ENCODE results near the gene BRINP2. TPM values are rescaled to one million over a fixed set of nuclear protein-coding genes. Genes with fewer than 3 reads are reported as not detected.

Gene BRINP2
- total and polyA plus RNA-seq, 11 donors, result 0.11 to 1.2 (median 0.19) TPM

GRCh38 chr1:177209357-177209756, 38.6 kb downstream of the BRINP2 start:
- Histone ChIP-seq H3K4me3 (no peak overlapping the region), H3K9me3 (no peaks in the 10 kb centered on the region), H3K4me1 (peaks cover 0 to 35% (median 9%) of the 10 kb centered on the region in 12 donors), H3K27me3 (no peaks in the 10 kb centered on the region), H3K36me3 (no peaks in the 10 kb centered on the region), H3K27ac (peak overlapping the region in 6 of 12 donors; percentile 2 to 49 (median 32))
- 23 to 37% (median 28%) methylated on average over 3 of the region's 3 CpGs for WGBS, 4 donors
- peak; percentile 80 to 94 (median 88) for ATAC-seq
- peak; percentile 47 to 90 (median 67) for DNase-seq
- TF ChIP-seq POLR2A (IDR thresholded peaks at IDR 0.05), result no peak
- TF ChIP-seq, protein P1, sequence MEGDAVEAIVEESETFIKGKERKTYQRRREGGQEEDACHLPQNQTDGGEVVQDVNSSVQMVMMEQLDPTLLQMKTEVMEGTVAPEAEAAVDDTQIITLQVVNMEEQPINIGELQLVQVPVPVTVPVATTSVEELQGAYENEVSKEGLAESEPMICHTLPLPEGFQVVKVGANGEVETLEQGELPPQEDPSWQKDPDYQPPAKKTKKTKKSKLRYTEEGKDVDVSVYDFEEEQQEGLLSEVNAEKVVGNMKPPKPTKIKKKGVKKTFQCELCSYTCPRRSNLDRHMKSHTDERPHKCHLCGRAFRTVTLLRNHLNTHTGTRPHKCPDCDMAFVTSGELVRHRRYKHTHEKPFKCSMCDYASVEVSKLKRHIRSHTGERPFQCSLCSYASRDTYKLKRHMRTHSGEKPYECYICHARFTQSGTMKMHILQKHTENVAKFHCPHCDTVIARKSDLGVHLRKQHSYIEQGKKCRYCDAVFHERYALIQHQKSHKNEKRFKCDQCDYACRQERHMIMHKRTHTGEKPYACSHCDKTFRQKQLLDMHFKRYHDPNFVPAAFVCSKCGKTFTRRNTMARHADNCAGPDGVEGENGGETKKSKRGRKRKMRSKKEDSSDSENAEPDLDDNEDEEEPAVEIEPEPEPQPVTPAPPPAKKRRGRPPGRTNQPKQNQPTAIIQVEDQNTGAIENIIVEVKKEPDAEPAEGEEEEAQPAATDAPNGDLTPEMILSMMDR (IDR thresholded peaks at IDR 0.05), result no peak
- intact Hi-C loops (cut with DNase I), result no loop called here

DNA sequence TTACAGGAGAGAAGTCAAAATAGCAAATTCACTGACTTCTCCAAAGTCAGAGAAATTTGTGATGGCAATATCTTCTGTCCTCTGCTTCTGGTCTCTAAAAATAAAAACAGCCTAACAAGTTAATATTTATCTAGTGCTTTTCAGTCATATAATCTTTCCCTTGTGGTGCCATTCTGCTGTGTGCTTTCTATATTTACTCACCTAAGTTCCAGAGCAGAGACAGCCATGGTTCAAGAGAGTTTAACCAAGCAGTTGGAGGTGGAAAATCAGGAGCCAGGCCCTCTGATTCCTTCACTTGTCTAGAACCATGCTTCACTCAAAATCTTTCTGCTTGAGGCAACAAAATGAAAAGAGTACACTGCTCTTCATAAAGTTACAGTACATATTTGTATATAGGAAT, 39.3 kb downstream of the BRINP2 start:
- peaks cover 0 to 35% (median 9%) of the 10 kb centered on the region in 12 donors for H3K4me1 ChIP-seq
- DNase-seq (no peak), ATAC-seq (peak in 2 of 4 donors; percentile 30 to 39)
- TF ChIP-seq POLR2A (IDR thresholded peaks at IDR 0.05), result no peak
- TF ChIP-seq, protein P1 (IDR thresholded peaks at IDR 0.05), result no peak
- H3K4me3 ChIP-seq, result no peak overlapping the region
- intact Hi-C loops (cut with DNase I), result no loop called here
- H3K36me3 ChIP-seq, result no peaks in the 10 kb centered on the region
- no peaks in the 10 kb centered on the region for H3K27me3 ChIP-seq
- H3K9me3 ChIP-seq, result peaks cover 0 to 3% (median 0%) of the 10 kb centered on the region in 12 donors
- peak overlapping the region in 5 of 12 donors; percentile 2 to 37 (median 12) for H3K27ac ChIP-seq

DNA sequence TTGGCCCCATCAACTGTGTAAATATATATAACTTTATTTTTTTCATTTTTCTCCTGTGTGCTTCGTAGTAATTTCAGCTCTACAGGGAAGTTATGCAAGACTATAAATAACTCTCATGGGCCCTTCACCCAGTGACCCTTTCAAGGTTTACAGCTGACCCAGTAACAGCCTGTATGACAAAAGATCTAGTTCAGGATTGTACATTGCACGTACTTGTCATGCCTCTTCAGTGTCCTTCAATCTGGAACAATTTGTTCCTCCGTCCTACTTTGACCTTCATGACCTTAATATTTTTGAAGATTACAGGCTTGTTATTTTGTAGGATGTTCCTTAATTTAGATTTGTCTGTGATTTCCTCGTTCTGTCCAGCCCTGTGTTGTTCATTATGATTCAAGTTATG, 40.5 kb downstream of the BRINP2 start:
- H3K9me3 ChIP-seq, result peaks cover 0 to 15% (median 1%) of the 10 kb centered on the region in 12 donors
- peak; percentile 47 to 66 (median 56) for ATAC-seq
- no peak overlapping the region for H3K4me3 ChIP-seq
- WGBS, 4 donors, result 14 to 21% (median 17%) methylated on average over 4 of the region's 4 CpGs
- TF ChIP-seq, protein P1 (IDR thresholded peaks at IDR 0.05), result no peak
- TF ChIP-seq POLR2A (IDR thresholded peaks at IDR 0.05), result no peak
- H3K4me1 ChIP-seq, result peaks cover 0 to 35% (median 9%) of the 10 kb centered on the region in 12 donors
- H3K36me3 ChIP-seq, result no peaks in the 10 kb centered on the region
- no peaks in the 10 kb centered on the region for H3K27me3 ChIP-seq
- peak overlapping the region in 7 of 12 donors; percentile 1 to 47 (median 31) for H3K27ac ChIP-seq
- DNase-seq, result no peak
- intact Hi-C loops (cut with DNase I), result no loop called here

- DNase-seq (no peak), ATAC-seq (no peak)
- intact Hi-C loops (cut with DNase I), result no loop called here
- peaks cover 0 to 34% (median 16%) of the 10 kb centered on the region in 12 donors for H3K9me3 ChIP-seq
- no peaks in the 10 kb centered on the region for H3K36me3 ChIP-seq
- no peak overlapping the region for H3K4me3 ChIP-seq
- H3K27me3 ChIP-seq, result no peaks in the 10 kb centered on the region
- whole genome bisulfite sequencing, 4 donors, result 59 to 95% (median 82%) methylated on average over 3 of the region's 3 CpGs
- no peak overlapping the region for H3K27ac ChIP-seq
- TF ChIP-seq, protein P1 (IDR thresholded peaks at IDR 0.05), result no peak
- TF ChIP-seq POLR2A (IDR thresholded peaks at IDR 0.05), result no peak
- peaks cover 0 to 6% (median 0%) of the 10 kb centered on the region in 12 donors for H3K4me1 ChIP-seq
Observed at GRCh38 chr1:177216587-177217202, 45.9 kb downstream of the BRINP2 start.

All from heart left ventricle (tissue), 16 donors.